Upper lobe of left lung (tissue), 4 donors: ENCODE results near the gene IL1RAPL2.

Experiments used
- POLR2A ChIP-seq, 4 donors: fragments of 450-650 bp; IDR thresholded peaks; one replicate each; pipeline ENCODE4 v1.5.1; 2016 to 2017; ENCODE audit warnings: antibody characterized with exemption in 4 of 4, mild to moderate bottlenecking in 2 of 4
- TF ChIP-seq, protein P1 (sequence below), 6 experiments: fragments of 450-650 bp in 4 of 6; fragments of 200-600 bp in 2 of 6; sonication (generic) in 2 of 6; IDR thresholded peaks; one replicate each; pipeline ENCODE4 v1.5.1; 2016 to 2019; ENCODE audit warnings: antibody characterized with exemption in 6 of 6

- TF ChIP-seq, protein P1, sequence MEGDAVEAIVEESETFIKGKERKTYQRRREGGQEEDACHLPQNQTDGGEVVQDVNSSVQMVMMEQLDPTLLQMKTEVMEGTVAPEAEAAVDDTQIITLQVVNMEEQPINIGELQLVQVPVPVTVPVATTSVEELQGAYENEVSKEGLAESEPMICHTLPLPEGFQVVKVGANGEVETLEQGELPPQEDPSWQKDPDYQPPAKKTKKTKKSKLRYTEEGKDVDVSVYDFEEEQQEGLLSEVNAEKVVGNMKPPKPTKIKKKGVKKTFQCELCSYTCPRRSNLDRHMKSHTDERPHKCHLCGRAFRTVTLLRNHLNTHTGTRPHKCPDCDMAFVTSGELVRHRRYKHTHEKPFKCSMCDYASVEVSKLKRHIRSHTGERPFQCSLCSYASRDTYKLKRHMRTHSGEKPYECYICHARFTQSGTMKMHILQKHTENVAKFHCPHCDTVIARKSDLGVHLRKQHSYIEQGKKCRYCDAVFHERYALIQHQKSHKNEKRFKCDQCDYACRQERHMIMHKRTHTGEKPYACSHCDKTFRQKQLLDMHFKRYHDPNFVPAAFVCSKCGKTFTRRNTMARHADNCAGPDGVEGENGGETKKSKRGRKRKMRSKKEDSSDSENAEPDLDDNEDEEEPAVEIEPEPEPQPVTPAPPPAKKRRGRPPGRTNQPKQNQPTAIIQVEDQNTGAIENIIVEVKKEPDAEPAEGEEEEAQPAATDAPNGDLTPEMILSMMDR (IDR thresholded peaks at IDR 0.05): no peak
- no peak for TF ChIP-seq POLR2A (IDR thresholded peaks at IDR 0.05)
These were observed 2.4 kb downstream of the IL1RAPL2 start for GRCh38 chrX:104568304-104568915.
